Endothelial cell of umbilical vein (primary cell): ENCODE results near the gene DPYD. TPM values are rescaled to one million over a fixed set of nuclear protein-coding genes. Genes with fewer than 3 reads are reported as not detected.

ENCODE experiments used
- BruUV-seq: library from RNA; stranded (reverse); fragments of 400-500 nt; replicated peaks from 2 replicates; lab custom pipeline; 2021; lab: Mats Ljungman, UMichigan
- CTCF ChIA-PET: fragments of 300-600, 350-600 bp; sonication (Branson Sonifier 250); formaldehyde crosslinking; loops from one replicate; lab custom pipeline; 2021; ENCODE audit warnings: antibody characterized with exemption, inconsistent platforms; lab: Charles Lee
- POLR2A ChIA-PET: fragments of 300-600, 350-600 bp; sonication (Branson Sonifier 250); formaldehyde crosslinking; loops from one replicate; lab custom pipeline; 2021; ENCODE audit warnings: antibody characterized with exemption, inconsistent platforms; lab: Charles Lee
- DNase-seq: peaks from one replicate; pipeline ENCODE4 v3.0.0-alpha.2; 2011; ENCODE audit warnings: low read depth, low spot score
- FAIRE-seq: peaks from 2 replicates; lab custom pipeline; 2011; peaks lifted over from hg19 to GRCh38; lab: Jason Lieb, UNC
- H2AFZ ChIP-seq: 2 replicates; pipeline ENCODE4 v1.6.0; 2012; ENCODE audit warnings: low read depth, low read length, control low read depth, inconsistent platforms
- H3K27ac ChIP-seq: 2 replicates; pipeline ENCODE4 v1.5.1; 2011; ENCODE audit warnings: low read depth, mild to moderate bottlenecking, control low read depth, low read length, moderate library complexity; ENCODE audit not compliant: insufficient read depth
- H3K27me3 ChIP-seq, 2 experiments: 2 replicates each; pipeline versions ENCODE4 v1.6.0 to v1.6.1; 2011; ENCODE audit warnings: low read length in 2 of 2, mixed read lengths in 1 of 2; ENCODE audit not compliant: control insufficient read depth in 2 of 2, insufficient read depth in 2 of 2
- H3K36me3 ChIP-seq, 2 experiments: 2 replicates in 1 of 2; 3 replicates in 1 of 2; pipeline ENCODE4 v1.5.1; 2011; ENCODE audit warnings: low read length in 2 of 2, mild to moderate bottlenecking in 1 of 2, moderate library complexity in 1 of 2; ENCODE audit not compliant: control insufficient read depth in 2 of 2, insufficient read depth in 2 of 2; ENCODE audit errors: extremely low read depth in 1 of 2
- H3K4me1 ChIP-seq: 3 replicates; pipeline ENCODE4 v1.5.1; 2011; ENCODE audit warnings: mild to moderate bottlenecking, low read length; ENCODE audit not compliant: control insufficient read depth, insufficient read depth; ENCODE audit errors: extremely low read depth
- H3K4me2 ChIP-seq: 2 replicates; pipeline ENCODE4 v1.6.1; 2011; ENCODE audit warnings: low read length, control low read depth, mixed read lengths; ENCODE audit not compliant: insufficient read depth
- H3K4me3 ChIP-seq, 3 experiments: fragments of 200-600 bp in 1 of 3; sonication (generic), shearing (Covaris generic) in 1 of 3; replicated peaks in 1 of 3; 2 replicates each; pipeline ENCODE4 v1.5.1; 2011 to 2016; ENCODE audit warnings: control low read depth in 3 of 3, low read length in 3 of 3, mild to moderate bottlenecking in 2 of 3, inconsistent platforms in 1 of 3, low read depth in 1 of 3, moderate library complexity in 1 of 3; ENCODE audit not compliant: insufficient read depth in 1 of 3
- H3K79me2 ChIP-seq: 2 replicates; pipeline ENCODE4 v1.6.0; 2012; ENCODE audit warnings: low read length, inconsistent platforms; ENCODE audit not compliant: control insufficient read depth, insufficient read depth
- H3K9ac ChIP-seq: replicated peaks from 2 replicates; pipeline ENCODE3; 2011; ENCODE audit warnings: low read length, control low read depth; ENCODE audit not compliant: insufficient read depth; ENCODE audit errors: extremely low read depth
- H3K9me1 ChIP-seq: replicated peaks from 3 replicates; pipeline ENCODE4 v1.6.0; 2011; ENCODE audit warnings: mild to moderate bottlenecking, low read length; ENCODE audit not compliant: control insufficient read depth, insufficient read depth; ENCODE audit errors: extremely low read depth
- H3K9me3 ChIP-seq: replicated peaks from 2 replicates; pipeline ENCODE4 v1.5.1; 2012; ENCODE audit warnings: low read length, inconsistent platforms; ENCODE audit not compliant: control insufficient read depth, insufficient read depth
- H4K20me1 ChIP-seq: replicated peaks from 2 replicates; pipeline ENCODE3; 2011; ENCODE audit warnings: mild to moderate bottlenecking, low read length; ENCODE audit not compliant: control insufficient read depth, insufficient read depth; ENCODE audit errors: extremely low read depth
- GATA2 ChIP-seq: IDR thresholded peaks from 2 replicates; pipeline ENCODE4 v1.7.0; 2011; ENCODE audit warnings: low read depth, mild to moderate bottlenecking, moderate library complexity, mixed read lengths, low read length; ENCODE audit not compliant: insufficient read length, insufficient read depth
- dilution Hi-C: fragments of 300-500 bp; cut with MboI; formaldehyde crosslinking; loops from one replicate; pipeline ENCODE4 v1.15.0; 2019; ENCODE audit warnings: low sequenced_read_pairs; ENCODE audit not compliant: extremely low pct_ligation_motif_present
- intact Hi-C: fragments of 100-400 bp; cut with micrococcal nuclease; formaldehyde crosslinking; loops from one replicate; pipeline ENCODE4 v1.10.0; 2022
- polyA plus RNA-seq, 4 experiments: library from polyadenylated mRNA; depleted of rRNA in 3 of 4; stranded (reverse) in 3 of 4; unstranded in 1 of 4; fragments of >200 nt; gene quantifications; 2 replicates each; pipeline versions ENCODE4 v1.2.1 to v1.2.3, GENCODE V29; 2011 to 2012; ENCODE audit warnings: missing spikeins in 1 of 4
- total RNA-seq: library from RNA; stranded (reverse); gene quantifications from 2 replicates; pipeline ENCODE4 v1.2.3, GENCODE V29; 2021
- TF ChIP-seq, protein P1 (sequence below), 2 donors: IDR thresholded peaks; 1 replicate in 1 of 2; 2 replicates in 1 of 2; pipeline ENCODE4 v1.5.1; 2011; ENCODE audit warnings: low read length in 2 of 2, mild to moderate bottlenecking in 2 of 2, moderate library complexity in 2 of 2, control low read depth in 1 of 2, inconsistent platforms in 1 of 2, low read depth in 1 of 2; ENCODE audit not compliant: insufficient read depth in 1 of 2; ENCODE audit errors: extremely low read depth in 1 of 2
- TF ChIP-seq, protein P2 (sequence below): IDR thresholded peaks from 2 replicates; pipeline ENCODE4 v1.6.1; 2011; ENCODE audit not compliant: insufficient read depth, insufficient read length

DPYD gene
- total and polyA plus RNA-seq, 2 donors (not counting 3 experiments of a cell fraction or from before 2014, with no cell fraction given), result 4.6 to 15.1 TPM

DNA sequence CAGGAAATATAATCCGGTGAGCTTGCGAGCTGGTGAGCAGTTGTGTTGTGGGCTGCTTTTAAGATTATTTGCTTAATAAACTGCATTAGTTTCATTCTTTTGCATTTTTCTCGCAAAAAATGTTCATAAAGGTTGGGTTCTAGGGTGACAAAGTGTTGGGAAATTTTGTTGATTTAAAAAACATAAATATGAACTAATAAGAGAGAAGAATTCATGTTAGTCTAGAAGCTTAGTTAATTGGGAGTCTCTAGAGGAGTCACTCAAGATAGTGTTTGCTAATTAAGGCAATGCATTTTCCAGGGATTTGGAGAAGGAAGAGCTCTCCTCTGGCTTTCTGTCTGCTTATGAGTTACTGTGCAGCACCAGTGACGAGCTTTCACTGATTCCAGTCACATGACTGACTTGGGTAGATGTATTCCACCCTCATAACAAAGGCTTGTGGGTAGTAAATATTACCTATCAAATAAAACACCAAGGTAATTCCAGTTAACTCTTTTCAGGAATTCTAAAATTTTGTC, 782.3 kb downstream of the DPYD start:
- no peaks in the 10 kb centered on the region for H4K20me1 ChIP-seq
- TSS peak; percentile 30 for BruUV-seq
- peaks cover 10% of the 10 kb centered on the region for H3K4me1 ChIP-seq
- no peaks in the 10 kb centered on the region for H3K9me1 ChIP-seq
- FAIRE-seq (no peak), DNase-seq (no peak)
- H3K79me2 ChIP-seq, result no peaks in the 10 kb centered on the region
- TF ChIP-seq, protein P1, sequence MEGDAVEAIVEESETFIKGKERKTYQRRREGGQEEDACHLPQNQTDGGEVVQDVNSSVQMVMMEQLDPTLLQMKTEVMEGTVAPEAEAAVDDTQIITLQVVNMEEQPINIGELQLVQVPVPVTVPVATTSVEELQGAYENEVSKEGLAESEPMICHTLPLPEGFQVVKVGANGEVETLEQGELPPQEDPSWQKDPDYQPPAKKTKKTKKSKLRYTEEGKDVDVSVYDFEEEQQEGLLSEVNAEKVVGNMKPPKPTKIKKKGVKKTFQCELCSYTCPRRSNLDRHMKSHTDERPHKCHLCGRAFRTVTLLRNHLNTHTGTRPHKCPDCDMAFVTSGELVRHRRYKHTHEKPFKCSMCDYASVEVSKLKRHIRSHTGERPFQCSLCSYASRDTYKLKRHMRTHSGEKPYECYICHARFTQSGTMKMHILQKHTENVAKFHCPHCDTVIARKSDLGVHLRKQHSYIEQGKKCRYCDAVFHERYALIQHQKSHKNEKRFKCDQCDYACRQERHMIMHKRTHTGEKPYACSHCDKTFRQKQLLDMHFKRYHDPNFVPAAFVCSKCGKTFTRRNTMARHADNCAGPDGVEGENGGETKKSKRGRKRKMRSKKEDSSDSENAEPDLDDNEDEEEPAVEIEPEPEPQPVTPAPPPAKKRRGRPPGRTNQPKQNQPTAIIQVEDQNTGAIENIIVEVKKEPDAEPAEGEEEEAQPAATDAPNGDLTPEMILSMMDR (IDR thresholded peaks at IDR 0.05; ENCODE audit: extremely low read depth in 1 of 2, insufficient read depth in 1 of 2, low read depth in 1 of 2, low read length in 2 of 2), result no peak
- no peak for TF ChIP-seq GATA2
- TF ChIP-seq, protein P2, sequence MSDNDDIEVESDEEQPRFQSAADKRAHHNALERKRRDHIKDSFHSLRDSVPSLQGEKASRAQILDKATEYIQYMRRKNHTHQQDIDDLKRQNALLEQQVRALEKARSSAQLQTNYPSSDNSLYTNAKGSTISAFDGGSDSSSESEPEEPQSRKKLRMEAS, result no peak
- no peak overlapping the region for H3K9ac ChIP-seq
- intact Hi-C loops, result loop anchor here (2.0 to 10.0 kb wide), 4 partner anchors 174 to 910 kb away; no protein-coding TSS in a partner anchor
- no peaks in the 10 kb centered on the region for H3K9me3 ChIP-seq
- peak overlapping the region; percentile 15 for H3K4me2 ChIP-seq
- POLR2A ChIA-PET, result no interaction called here
- no peaks in the 10 kb centered on the region for H3K27me3 ChIP-seq
- dilution Hi-C loops, result no loop called here
- H3K4me3 ChIP-seq, result no peak overlapping the region
- H3K27ac ChIP-seq, result no peak overlapping the region
- no peaks in the 10 kb centered on the region for H3K36me3 ChIP-seq
- H2AFZ ChIP-seq, result peak overlapping the region; percentile 67
- CTCF ChIA-PET, result interaction anchor here (0.6 to 1.9 kb wide), 52 partner anchors 8 to 1330 kb away, joined by 3 to 18 read pairs (median 4); no protein-coding TSS in a partner anchor
